ENCODE data around the gene ATXN10.

ATXN10 gene

DNA sequence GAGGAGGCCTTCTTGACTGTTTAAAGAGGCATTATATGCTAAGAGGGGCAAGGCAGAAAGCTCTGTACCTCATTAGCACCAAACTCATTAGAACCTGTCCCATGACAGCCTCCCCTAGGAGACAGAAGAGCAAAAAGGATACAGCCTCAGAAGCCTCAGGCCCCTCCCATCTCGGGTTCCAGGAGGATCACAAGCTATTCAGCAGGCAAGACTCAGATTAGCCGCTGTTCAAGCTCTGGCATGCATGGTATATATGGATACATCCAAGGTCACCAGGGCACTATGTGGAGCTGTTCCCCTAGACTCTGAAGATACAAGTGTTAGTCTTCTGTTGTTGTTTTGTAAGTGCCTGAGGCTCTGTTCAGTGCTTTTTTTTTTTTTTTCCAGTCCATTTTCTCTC lies 32.1 kb downstream of the ATXN10 start:
- TF ChIP-seq, protein P1, sequence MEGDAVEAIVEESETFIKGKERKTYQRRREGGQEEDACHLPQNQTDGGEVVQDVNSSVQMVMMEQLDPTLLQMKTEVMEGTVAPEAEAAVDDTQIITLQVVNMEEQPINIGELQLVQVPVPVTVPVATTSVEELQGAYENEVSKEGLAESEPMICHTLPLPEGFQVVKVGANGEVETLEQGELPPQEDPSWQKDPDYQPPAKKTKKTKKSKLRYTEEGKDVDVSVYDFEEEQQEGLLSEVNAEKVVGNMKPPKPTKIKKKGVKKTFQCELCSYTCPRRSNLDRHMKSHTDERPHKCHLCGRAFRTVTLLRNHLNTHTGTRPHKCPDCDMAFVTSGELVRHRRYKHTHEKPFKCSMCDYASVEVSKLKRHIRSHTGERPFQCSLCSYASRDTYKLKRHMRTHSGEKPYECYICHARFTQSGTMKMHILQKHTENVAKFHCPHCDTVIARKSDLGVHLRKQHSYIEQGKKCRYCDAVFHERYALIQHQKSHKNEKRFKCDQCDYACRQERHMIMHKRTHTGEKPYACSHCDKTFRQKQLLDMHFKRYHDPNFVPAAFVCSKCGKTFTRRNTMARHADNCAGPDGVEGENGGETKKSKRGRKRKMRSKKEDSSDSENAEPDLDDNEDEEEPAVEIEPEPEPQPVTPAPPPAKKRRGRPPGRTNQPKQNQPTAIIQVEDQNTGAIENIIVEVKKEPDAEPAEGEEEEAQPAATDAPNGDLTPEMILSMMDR (IDR thresholded peaks at IDR 0.05; ENCODE audit: unreplicated experiment in 3 of 3), result no peak
- H3K4me3 Mint-ChIP-seq, result no peak overlapping the region
- H3K4me1 Mint-ChIP-seq, result peaks cover 5% of the 10 kb centered on the region
- H3K27ac Mint-ChIP-seq, result no peak overlapping the region
- peaks cover 7% of the 10 kb centered on the region for H3K9me3 Mint-ChIP-seq
- no peaks in the 10 kb centered on the region for H3K27me3 Mint-ChIP-seq (ENCODE audit: low read depth)
- peaks cover 89% of the 10 kb centered on the region for H3K36me3 Mint-ChIP-seq (ENCODE audit: low read depth)

DNA sequence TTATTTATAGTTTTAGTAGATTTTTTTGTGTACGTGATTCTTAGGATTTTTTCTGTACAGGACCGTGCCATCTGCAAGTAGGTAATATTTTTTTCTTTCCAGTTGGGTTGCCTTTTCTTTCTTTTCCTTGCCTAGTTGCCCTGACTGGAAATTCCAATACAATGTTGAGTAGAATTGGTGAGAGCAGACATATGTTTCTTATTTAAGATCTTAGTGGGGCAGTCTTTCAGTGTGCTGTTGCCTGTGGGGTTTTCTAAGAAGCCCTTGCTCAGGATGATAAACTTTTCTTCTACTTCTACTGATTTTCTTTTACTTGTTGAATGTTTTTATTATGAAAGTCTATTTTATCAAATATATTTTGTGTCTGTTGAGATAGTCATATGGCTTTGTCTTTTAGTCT lies 33.0 kb downstream of the ATXN10 start:
- Mint-ChIP-seq H3K9me3 (peaks cover 7% of the 10 kb centered on the region), H3K4me3 (no peak overlapping the region), H3K27ac (no peak overlapping the region), H3K27me3 (ENCODE audit: low read depth) (no peaks in the 10 kb centered on the region), H3K4me1 (peaks cover 14% of the 10 kb centered on the region), H3K36me3 (ENCODE audit: low read depth) (peaks cover 94% of the 10 kb centered on the region)
- TF ChIP-seq, protein P1 (IDR thresholded peaks at IDR 0.05; ENCODE audit: unreplicated experiment in 3 of 3), result no peak

DNA sequence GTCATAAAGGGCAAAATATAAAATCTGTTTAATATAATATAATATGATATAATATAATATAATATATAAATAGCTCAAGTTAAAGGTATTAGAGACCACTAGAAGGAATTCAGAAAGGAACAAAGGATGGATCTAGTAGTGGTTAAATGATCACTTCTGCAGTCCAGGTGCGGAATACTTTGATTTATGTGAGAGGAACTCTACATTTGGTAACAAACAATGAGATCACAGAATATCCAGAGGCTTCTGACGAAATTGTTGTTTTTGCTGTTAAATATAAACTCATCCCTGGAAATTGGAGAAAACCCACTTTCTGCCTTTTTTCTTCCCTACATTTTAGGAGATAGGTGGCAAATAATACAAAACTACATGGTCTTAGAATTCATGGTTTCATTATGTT lies 36.0 kb downstream of the ATXN10 start:
- Mint-ChIP-seq H3K36me3 (ENCODE audit: low read depth) (peaks cover 82% of the 10 kb centered on the region), H3K27ac (no peak overlapping the region), H3K27me3 (ENCODE audit: low read depth) (no peaks in the 10 kb centered on the region), H3K4me1 (peaks cover 18% of the 10 kb centered on the region), H3K4me3 (no peak overlapping the region), H3K9me3 (peaks cover 7% of the 10 kb centered on the region)
- TF ChIP-seq, protein P1 (IDR thresholded peaks at IDR 0.05; ENCODE audit: unreplicated experiment in 3 of 3), result no peak

DNA sequence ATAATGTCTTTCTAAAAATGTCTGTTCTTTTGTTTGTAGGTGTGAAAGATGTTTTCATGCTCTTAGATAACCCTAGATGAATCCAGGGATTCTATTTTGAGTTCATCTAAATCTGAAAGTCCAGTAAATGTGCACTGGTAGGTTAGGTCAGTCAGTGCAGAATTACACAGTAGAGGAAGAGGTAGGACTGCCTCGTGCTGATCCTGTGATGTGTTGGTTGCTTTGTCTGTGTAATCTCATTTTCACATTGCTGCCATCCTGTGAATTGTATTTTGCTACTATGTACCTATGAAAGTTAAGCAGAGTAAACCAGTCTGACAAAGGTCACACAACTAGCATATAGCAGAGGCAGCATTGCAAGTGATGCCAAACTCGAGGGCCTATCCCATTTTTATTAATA lies 36.5 kb downstream of the ATXN10 start:
- Mint-ChIP-seq H3K4me1 (peaks cover 18% of the 10 kb centered on the region), H3K36me3 (ENCODE audit: low read depth) (peaks cover 80% of the 10 kb centered on the region), H3K4me3 (no peak overlapping the region), H3K27me3 (ENCODE audit: low read depth) (no peaks in the 10 kb centered on the region), H3K9me3 (peaks cover 4% of the 10 kb centered on the region), H3K27ac (peak overlapping the region in 1 of 3 experiments; percentile 32)
- TF ChIP-seq, protein P1 (IDR thresholded peaks at IDR 0.05; ENCODE audit: unreplicated experiment in 3 of 3), result no peak

DNA sequence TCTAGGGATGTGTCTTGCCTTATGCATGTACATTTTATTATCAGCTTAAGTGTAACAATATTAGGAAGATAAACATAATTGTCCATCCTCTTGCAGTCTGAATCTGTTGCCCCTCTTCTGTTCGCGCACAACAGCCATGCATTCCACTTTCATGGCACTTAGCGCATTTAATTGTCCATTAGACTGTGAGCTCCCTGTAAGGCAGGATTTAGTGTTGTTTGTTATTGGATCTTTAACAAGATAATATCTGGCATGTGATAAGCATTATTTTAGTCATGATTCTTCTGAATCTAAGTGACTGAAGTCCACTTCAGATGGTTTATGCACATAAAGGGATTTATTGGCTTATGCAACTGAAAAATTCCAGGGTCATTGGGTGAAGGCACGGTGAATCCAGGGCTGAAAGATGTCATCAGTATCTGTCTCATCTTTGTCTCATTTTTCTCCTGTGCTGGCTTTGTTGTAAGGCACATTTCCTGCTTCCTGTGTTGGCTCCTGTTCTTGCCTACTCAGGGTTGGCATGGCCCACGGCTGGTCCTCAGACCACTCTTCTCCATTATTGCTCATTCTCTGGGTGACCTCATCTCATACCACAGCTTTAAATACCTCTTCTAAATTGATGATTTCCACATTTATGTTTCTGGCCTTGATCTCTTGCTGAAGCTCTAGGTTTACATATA lies 37.6 kb downstream of the ATXN10 start:
- TF ChIP-seq, protein P1 (IDR thresholded peaks at IDR 0.05; ENCODE audit: unreplicated experiment in 3 of 3), result no peak

DNA sequence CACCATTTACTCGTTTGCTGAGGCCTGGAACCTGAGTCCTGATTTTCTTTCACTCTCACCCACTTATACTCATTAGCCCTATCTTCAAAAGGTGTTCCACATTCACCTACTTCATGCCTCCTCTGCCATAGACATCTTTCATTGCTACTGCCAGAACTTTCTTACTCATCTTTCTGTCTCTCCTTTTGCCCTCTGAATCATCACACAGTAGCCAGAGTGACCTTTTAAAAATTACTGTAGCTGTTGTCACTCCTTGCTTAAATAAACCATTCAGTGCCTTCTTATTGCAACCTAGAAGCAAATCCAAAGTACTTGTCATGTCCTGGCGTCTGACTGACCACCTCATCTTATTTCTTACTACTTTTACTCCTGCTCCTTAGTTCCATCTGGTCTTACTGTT lies 38.2 kb downstream of the ATXN10 start:
- H3K27ac Mint-ChIP-seq, result peak overlapping the region in 1 of 3 experiments; percentile 0
- H3K4me1 Mint-ChIP-seq, result peaks cover 18% of the 10 kb centered on the region
- H3K4me3 Mint-ChIP-seq, result no peak overlapping the region
- peaks cover 71% of the 10 kb centered on the region for H3K36me3 Mint-ChIP-seq (ENCODE audit: low read depth)
- no peaks in the 10 kb centered on the region for H3K9me3 Mint-ChIP-seq
- no peaks in the 10 kb centered on the region for H3K27me3 Mint-ChIP-seq (ENCODE audit: low read depth)
- TF ChIP-seq, protein P1 (IDR thresholded peaks at IDR 0.05; ENCODE audit: unreplicated experiment in 3 of 3), result no peak

More for the DNA sequence above, 37.6 kb downstream of the ATXN10 start:
- H3K27me3 Mint-ChIP-seq (ENCODE audit: low read depth), result no peaks in the 10 kb centered on the region
- H3K9me3 Mint-ChIP-seq, result no peaks in the 10 kb centered on the region
- peaks cover 18% of the 10 kb centered on the region for H3K4me1 Mint-ChIP-seq
- peak overlapping the region in 1 of 3 experiments; percentile 0 for H3K27ac Mint-ChIP-seq
- peaks cover 75% of the 10 kb centered on the region for H3K36me3 Mint-ChIP-seq (ENCODE audit: low read depth)
- no peak overlapping the region for H3K4me3 Mint-ChIP-seq
